H9 (cell line): ENCODE data around the gene ZGLP1. TPM values are rescaled to one million over a fixed set of nuclear protein-coding genes. Genes with fewer than 3 reads are reported as not detected.

Experiments
- DNase-seq: peaks from one replicate; pipeline ENCODE4 v3.0.0-alpha.2; 2017
- H2AFZ ChIP-seq: one replicate; pipeline ENCODE4 v1.6.1; 2013; ENCODE audit warnings: mild to moderate bottlenecking, low read length, control low read depth, moderate library complexity
- H2AK5ac ChIP-seq: 2 replicates; pipeline ENCODE4 v1.6.1; 2013; ENCODE audit warnings: low read length, control low read depth, mixed read lengths; ENCODE audit not compliant: insufficient read length
- H2BK120ac ChIP-seq: one replicate; pipeline ENCODE4 v1.6.1; 2013; ENCODE audit warnings: low read depth, mild to moderate bottlenecking, low read length, control low read depth, inconsistent platforms; ENCODE audit not compliant: poor library complexity, severe bottlenecking
- H2BK12ac ChIP-seq: 2 replicates; pipeline ENCODE4 v1.6.1; 2013; ENCODE audit warnings: low read length, control low read depth, mixed read lengths, low read depth; ENCODE audit not compliant: insufficient read length
- H2BK15ac ChIP-seq: 2 replicates; pipeline ENCODE4 v1.6.1; 2013; ENCODE audit warnings: low read depth, low read length, control low read depth
- H2BK20ac ChIP-seq: one replicate; pipeline ENCODE4 v1.6.1; 2013; ENCODE audit warnings: low read depth, mild to moderate bottlenecking, low read length, control low read depth, inconsistent platforms; ENCODE audit not compliant: poor library complexity, severe bottlenecking
- H2BK5ac ChIP-seq: 2 replicates; pipeline ENCODE4 v1.6.1; 2013; ENCODE audit warnings: low read length, control low read depth, mixed read lengths; ENCODE audit not compliant: insufficient read length
- H3K14ac ChIP-seq: 2 replicates; pipeline ENCODE4 v1.6.1; 2013; ENCODE audit warnings: low read length, control low read depth; ENCODE audit not compliant: insufficient read depth
- H3K18ac ChIP-seq: 2 replicates; pipeline ENCODE4 v1.6.1; 2013; ENCODE audit warnings: low read depth, mild to moderate bottlenecking, mixed read lengths, low read length, control low read depth; ENCODE audit not compliant: insufficient read length
- H3K23ac ChIP-seq: 2 replicates; pipeline ENCODE4 v1.6.1; 2013; ENCODE audit warnings: low read length, control low read depth, mixed read lengths, low read depth; ENCODE audit not compliant: insufficient read length
- H3K23me2 ChIP-seq: 2 replicates; pipeline ENCODE4 v1.6.1; 2013; ENCODE audit warnings: low read depth, mild to moderate bottlenecking, mixed read lengths, low read length, control low read depth; ENCODE audit not compliant: insufficient read length, poor library complexity, severe bottlenecking
- H3K27ac ChIP-seq: 2 replicates; pipeline ENCODE4 v1.5.1; 2013; ENCODE audit warnings: low read length, control low read depth, mixed read lengths, low read depth; ENCODE audit not compliant: insufficient read length
- H3K27me3 ChIP-seq: 2 replicates; pipeline ENCODE4 v1.6.1; 2013; ENCODE audit warnings: low read length, control low read depth, inconsistent platforms; ENCODE audit not compliant: insufficient read depth
- H3K4ac ChIP-seq: 2 replicates; pipeline ENCODE4 v1.6.1; 2013; ENCODE audit warnings: low read depth, mild to moderate bottlenecking, control low read depth, inconsistent platforms, low read length, moderate library complexity
- H3K4me1 ChIP-seq: 2 replicates; pipeline ENCODE4 v1.6.1; 2013; ENCODE audit warnings: low read length, control low read depth, inconsistent platforms; ENCODE audit not compliant: insufficient read depth
- H3K4me2 ChIP-seq: 2 replicates; pipeline ENCODE4 v1.6.1; 2013; ENCODE audit warnings: low read length, control low read depth, mixed read lengths; ENCODE audit not compliant: insufficient read length, insufficient read depth
- H3K56ac ChIP-seq: 2 replicates; pipeline ENCODE4 v1.6.1; 2013; ENCODE audit warnings: low read depth, mild to moderate bottlenecking, mixed read lengths, low read length, control low read depth; ENCODE audit not compliant: insufficient read length
- H3K79me1 ChIP-seq: 2 replicates; pipeline ENCODE4 v1.6.1; 2013; ENCODE audit warnings: low read depth, mild to moderate bottlenecking, moderate library complexity, low read length, control low read depth, inconsistent platforms; ENCODE audit not compliant: insufficient read depth, poor library complexity, severe bottlenecking
- H3K79me2 ChIP-seq: 2 replicates; pipeline ENCODE4 v1.6.1; 2013; ENCODE audit warnings: low read length, control low read depth, inconsistent platforms; ENCODE audit not compliant: insufficient read depth
- H3K9ac ChIP-seq: 2 replicates; pipeline ENCODE4 v1.6.1; 2013; ENCODE audit warnings: low read length, control low read depth, mixed read lengths; ENCODE audit not compliant: insufficient read length; ENCODE audit errors: extremely low read depth
- H3K9me3 ChIP-seq: one replicate; pipeline ENCODE4 v1.6.1; 2013; ENCODE audit warnings: low read depth, low read length, inconsistent platforms; ENCODE audit not compliant: control insufficient read depth
- H3T11ph ChIP-seq: one replicate; pipeline ENCODE4 v1.6.1; 2013; ENCODE audit warnings: mild to moderate bottlenecking, low read length, control low read depth, inconsistent platforms
- H4K20me1 ChIP-seq: one replicate; pipeline ENCODE4 v1.6.1; 2013; ENCODE audit not compliant: control insufficient read depth, insufficient read length, insufficient read depth
- H4K5ac ChIP-seq: 2 replicates; pipeline ENCODE4 v1.6.1; 2013; ENCODE audit warnings: low read depth, mild to moderate bottlenecking, mixed read lengths, low read length, control low read depth; ENCODE audit not compliant: insufficient read length
- H4K8ac ChIP-seq: replicated peaks from 2 replicates; pipeline ENCODE4 v1.6.1; 2013; ENCODE audit warnings: low read length, control low read depth, mixed read lengths, low read depth; ENCODE audit not compliant: insufficient read length
- H4K91ac ChIP-seq: 2 replicates; pipeline ENCODE4 v1.6.1; 2013; ENCODE audit warnings: low read depth, mild to moderate bottlenecking, moderate library complexity, mixed read lengths, low read length, control low read depth; ENCODE audit not compliant: insufficient read length
- H3K27ac Mint-ChIP-seq, 3 experiments: 2 replicates in 2 of 3; 3 replicates in 1 of 3; pipeline ENCODE4 v1.8.0; 2020 to 2021; ENCODE audit warnings: mixed read lengths in 3 of 3, mild to moderate bottlenecking in 1 of 3, moderate library complexity in 1 of 3
- H3K27me3 Mint-ChIP-seq: 2 replicates; pipeline ENCODE4 v1.8.0; 2021; ENCODE audit warnings: low read depth, mild to moderate bottlenecking, moderate library complexity, mixed read lengths
- H3K36me3 Mint-ChIP-seq, 3 experiments: 2 replicates in 2 of 3; 3 replicates in 1 of 3; pipeline ENCODE4 v1.8.0; 2020 to 2021; ENCODE audit warnings: low read depth in 3 of 3, mixed read lengths in 3 of 3; ENCODE audit not compliant: insufficient read depth in 1 of 3
- H3K4me1 Mint-ChIP-seq, 2 experiments: 2 replicates each; pipeline ENCODE4 v1.8.0; 2020; ENCODE audit warnings: mixed read lengths in 2 of 2
- H3K4me3 Mint-ChIP-seq, 2 experiments: 2 replicates in 1 of 2; 3 replicates in 1 of 2; pipeline ENCODE4 v1.8.0; 2020 to 2021; ENCODE audit warnings: mild to moderate bottlenecking in 2 of 2, mixed read lengths in 2 of 2, moderate library complexity in 1 of 2
- H3K9me3 Mint-ChIP-seq, 2 experiments: 2 replicates in 1 of 2; 3 replicates in 1 of 2; pipeline ENCODE4 v1.8.0; 2020; ENCODE audit warnings: mild to moderate bottlenecking in 2 of 2, mixed read lengths in 2 of 2, moderate library complexity in 1 of 2
- WGBS: extraction: QIAGEN DNeasy Blood & Tissue Kit; methylation state at CpG from one replicate; pipeline ENCODE4 v1.1.7; 2013; ENCODE audit warnings: missing lambda C conversion rate, low lambda C conversion rate, mixed read lengths; ENCODE audit not compliant: insufficient read length; ENCODE audit errors: extremely low coverage; 5-methylcytosine and 5-hydroxymethylcytosine counted together
- total RNA-seq: library from RNA; stranded (reverse); gene quantifications from 2 replicates; pipeline ENCODE4 v1.2.1, GENCODE V29; 2021
- TF ChIP-seq, protein P1 (sequence below): fragments of 200-600 bp; sonication (generic); conservative IDR thresholded peaks from 3 replicates; pipeline ENCODE4 v1.8.0; 2021; ENCODE audit warnings: antibody characterized with exemption, mild to moderate bottlenecking

The ZGLP1 gene
- total RNA-seq, 1 experiment from 2014 or later, result 6.9 TPM

DNA sequence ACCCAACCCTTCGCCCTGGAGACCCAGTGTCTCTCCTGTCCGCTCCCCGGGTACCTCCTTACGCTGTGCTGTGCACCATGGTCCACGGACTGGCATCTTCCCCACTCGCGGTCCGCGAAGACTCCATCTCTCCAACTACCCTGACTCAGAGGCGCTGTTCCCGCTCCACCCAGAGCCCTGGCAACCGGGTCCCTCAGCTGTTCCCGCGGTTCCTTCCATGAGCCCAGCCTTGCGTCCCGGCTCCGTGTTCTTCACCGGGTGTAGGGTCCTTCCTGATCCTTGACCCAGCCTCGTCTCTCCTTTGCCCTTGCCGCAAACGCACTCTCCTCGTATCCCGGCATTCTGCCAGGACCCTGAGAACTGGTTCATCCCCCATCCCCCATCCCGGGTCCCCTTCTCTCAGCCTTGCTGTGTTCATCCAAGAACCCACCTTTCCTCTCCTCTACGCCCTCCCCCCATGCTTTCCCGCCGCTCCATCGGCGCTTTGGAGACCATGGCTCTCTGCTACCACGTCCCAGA lies 19.2 kb downstream of the ZGLP1 start:
- Histone ChIP-seq H3K56ac (no peak overlapping the region), H3K4me2 (peak overlapping the region; percentile 92), H3K9me3 (no peaks in the 10 kb centered on the region), H3K27ac (no peak overlapping the region), H4K5ac (no peak overlapping the region), H3K9ac (no peak overlapping the region), H4K91ac (no peak overlapping the region), H3K18ac (no peak overlapping the region), H3K23ac (no peak overlapping the region), H3K79me1 (no peaks in the 10 kb centered on the region), H3K4ac (no peak overlapping the region), H4K20me1 (no peaks in the 10 kb centered on the region), H3K4me1 (no peaks in the 10 kb centered on the region; the same call in 1 of the 2 replicates), H2BK15ac (no peak overlapping the region), H3K27me3 (peaks cover 61% of the 10 kb centered on the region), H3K79me2 (no peaks in the 10 kb centered on the region), H4K8ac (no peak overlapping the region), H2BK5ac (no peak overlapping the region), H3K23me2 (peaks cover 38% of the 10 kb centered on the region), H3K14ac (no peak overlapping the region), H2AK5ac (no peak overlapping the region), H2BK120ac (no peak overlapping the region), H2AFZ (no peak overlapping the region), H3T11ph (no peak overlapping the region), H2BK12ac (no peak overlapping the region), H2BK20ac (no peak overlapping the region)
- Mint-ChIP-seq H3K9me3 (peaks cover 0 to 5% of the 10 kb centered on the region in 2 experiments; a peak in 3 of 5 replicates), H3K4me1 (peaks cover 13 to 44% of the 10 kb centered on the region in 2 experiments), H3K4me3 (peak overlapping the region; percentile 59 to 92), H3K27ac (no peak overlapping the region), H3K27me3 (peaks cover 99% of the 10 kb centered on the region), H3K36me3 (peaks cover 0 to 2% (median 0%) of the 10 kb centered on the region in 3 experiments; a peak in 4 of 7 replicates)
- TF ChIP-seq, protein P1, sequence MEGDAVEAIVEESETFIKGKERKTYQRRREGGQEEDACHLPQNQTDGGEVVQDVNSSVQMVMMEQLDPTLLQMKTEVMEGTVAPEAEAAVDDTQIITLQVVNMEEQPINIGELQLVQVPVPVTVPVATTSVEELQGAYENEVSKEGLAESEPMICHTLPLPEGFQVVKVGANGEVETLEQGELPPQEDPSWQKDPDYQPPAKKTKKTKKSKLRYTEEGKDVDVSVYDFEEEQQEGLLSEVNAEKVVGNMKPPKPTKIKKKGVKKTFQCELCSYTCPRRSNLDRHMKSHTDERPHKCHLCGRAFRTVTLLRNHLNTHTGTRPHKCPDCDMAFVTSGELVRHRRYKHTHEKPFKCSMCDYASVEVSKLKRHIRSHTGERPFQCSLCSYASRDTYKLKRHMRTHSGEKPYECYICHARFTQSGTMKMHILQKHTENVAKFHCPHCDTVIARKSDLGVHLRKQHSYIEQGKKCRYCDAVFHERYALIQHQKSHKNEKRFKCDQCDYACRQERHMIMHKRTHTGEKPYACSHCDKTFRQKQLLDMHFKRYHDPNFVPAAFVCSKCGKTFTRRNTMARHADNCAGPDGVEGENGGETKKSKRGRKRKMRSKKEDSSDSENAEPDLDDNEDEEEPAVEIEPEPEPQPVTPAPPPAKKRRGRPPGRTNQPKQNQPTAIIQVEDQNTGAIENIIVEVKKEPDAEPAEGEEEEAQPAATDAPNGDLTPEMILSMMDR, result no peak
- WGBS, result no CpG with 5 or more reads among the region's 30 CpGs
- DNase-seq, result peak; percentile 55
